HCT116 (cell line): Measurements from ENCODE around the gene TOB2.

ENCODE experiments used
- CEBPB ChIP-seq: IDR thresholded peaks from 2 replicates; pipeline ENCODE4 v1.6.1; 2012; ENCODE audit warnings: low read depth
- EGR1 ChIP-seq: IDR thresholded peaks from 2 replicates; pipeline ENCODE4 v1.6.1; 2012; ENCODE audit warnings: low read depth
- EZH2 ChIP-seq: fragments of 200-600 bp; sonication (generic); IDR thresholded peaks from 2 replicates; pipeline ENCODE4 v1.6.1; 2017; ENCODE audit warnings: antibody characterized with exemption, mixed run types
- POLR2A ChIP-seq: IDR thresholded peaks from 2 replicates; pipeline ENCODE4 v1.7.0; 2011; ENCODE audit warnings: borderline replicate concordance; ENCODE audit not compliant: insufficient read depth, insufficient read length; ENCODE audit errors: extremely low read depth
- POLR2AphosphoS5 ChIP-seq: IDR thresholded peaks from 2 replicates; pipeline ENCODE4 v1.6.1; 2011; ENCODE audit warnings: mild to moderate bottlenecking, low read depth, low read length, moderate library complexity
- RAD21 ChIP-seq: IDR thresholded peaks from 2 replicates; pipeline ENCODE4 v1.6.1; 2012; ENCODE audit warnings: low read depth, mild to moderate bottlenecking
- SIN3A ChIP-seq: IDR thresholded peaks from 2 replicates; pipeline ENCODE4 v1.6.1; 2012; ENCODE audit warnings: low read depth
- SP1 ChIP-seq: IDR thresholded peaks from 2 replicates; pipeline ENCODE4 v1.6.1; 2012; ENCODE audit warnings: low read depth
- TCF7L2 ChIP-seq: IDR thresholded peaks from 2 replicates; pipeline ENCODE4 v1.7.0; 2011; ENCODE audit warnings: borderline replicate concordance, inconsistent platforms; ENCODE audit not compliant: insufficient read depth, insufficient read length; ENCODE audit errors: extremely low read depth
- ZFX ChIP-seq: fragments of 450-650 bp; IDR thresholded peaks from 2 replicates; pipeline ENCODE4 v1.6.1; 2017
- TF ChIP-seq, protein P1 (sequence below), 3 experiments: fragments of 200-600 bp in 1 of 3; sonication (generic) in 1 of 3; IDR thresholded peaks in 2 of 3; conservative IDR thresholded peaks in 1 of 3; 2 replicates each; pipeline ENCODE4 v1.5.1; 2012 to 2017; ENCODE audit warnings: low read depth in 2 of 3, low read length in 2 of 3, antibody characterized with exemption in 1 of 3, borderline replicate concordance in 1 of 3, control low read depth in 1 of 3, mild to moderate bottlenecking in 1 of 3, mixed read lengths in 1 of 3, mixed run types in 1 of 3, moderate library complexity in 1 of 3; ENCODE audit not compliant: insufficient read depth in 1 of 3
- TF ChIP-seq, protein P2 (sequence below): IDR thresholded peaks from 2 replicates; pipeline ENCODE4 v1.6.1; 2011; ENCODE audit warnings: mild to moderate bottlenecking, low read length, moderate library complexity; ENCODE audit not compliant: insufficient replicate concordance; ENCODE audit errors: extremely low read depth
- TF ChIP-seq, protein P3 (sequence below): IDR thresholded peaks from 2 replicates; pipeline ENCODE4 v1.6.1; 2012
- TF ChIP-seq, protein P4 (sequence below): IDR thresholded peaks from 2 replicates; pipeline ENCODE4 v1.6.1; 2012

DNA sequence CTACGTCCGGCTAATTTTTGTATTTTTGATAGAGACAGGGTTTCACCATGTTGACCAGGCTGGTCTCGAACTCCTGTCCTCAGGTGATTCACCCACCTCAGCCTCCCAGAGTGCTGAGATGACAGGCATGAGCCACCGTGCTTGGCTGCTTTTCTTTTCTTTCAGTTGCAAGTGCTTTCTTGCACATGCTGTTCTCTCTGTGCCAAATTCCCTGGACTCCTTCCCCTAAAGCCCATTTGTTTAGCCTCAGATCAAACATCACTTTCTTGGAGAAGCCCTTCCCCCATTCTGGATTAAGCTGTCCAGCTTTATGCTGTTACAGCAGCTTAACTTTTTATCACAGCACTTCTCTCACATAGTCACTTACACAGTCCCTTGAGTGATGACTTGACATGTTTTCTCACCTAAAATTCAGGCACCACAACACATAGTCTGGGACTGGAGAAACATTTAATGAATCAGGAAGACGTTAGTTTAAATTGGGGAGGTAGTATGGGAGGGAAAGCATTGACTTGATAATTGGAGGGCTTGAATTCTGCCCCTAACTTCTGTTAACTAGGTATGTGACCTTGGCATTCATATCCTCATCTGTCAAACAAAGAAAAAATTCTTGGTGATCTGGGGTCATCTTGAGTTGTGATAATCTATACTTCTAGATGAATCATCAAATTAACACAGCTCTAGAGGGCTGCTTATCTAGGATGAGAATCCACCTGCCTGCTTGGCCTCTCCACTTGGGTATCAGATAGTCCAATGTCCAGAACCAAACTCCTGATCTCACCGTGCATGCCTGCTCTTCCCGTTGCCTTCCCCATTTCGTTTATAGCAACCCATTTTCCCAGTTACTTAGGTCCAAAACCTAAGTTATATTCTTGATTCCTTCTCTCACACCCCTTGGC, 40.7 kb upstream of the TOB2 start:
- TF ChIP-seq, protein P1, sequence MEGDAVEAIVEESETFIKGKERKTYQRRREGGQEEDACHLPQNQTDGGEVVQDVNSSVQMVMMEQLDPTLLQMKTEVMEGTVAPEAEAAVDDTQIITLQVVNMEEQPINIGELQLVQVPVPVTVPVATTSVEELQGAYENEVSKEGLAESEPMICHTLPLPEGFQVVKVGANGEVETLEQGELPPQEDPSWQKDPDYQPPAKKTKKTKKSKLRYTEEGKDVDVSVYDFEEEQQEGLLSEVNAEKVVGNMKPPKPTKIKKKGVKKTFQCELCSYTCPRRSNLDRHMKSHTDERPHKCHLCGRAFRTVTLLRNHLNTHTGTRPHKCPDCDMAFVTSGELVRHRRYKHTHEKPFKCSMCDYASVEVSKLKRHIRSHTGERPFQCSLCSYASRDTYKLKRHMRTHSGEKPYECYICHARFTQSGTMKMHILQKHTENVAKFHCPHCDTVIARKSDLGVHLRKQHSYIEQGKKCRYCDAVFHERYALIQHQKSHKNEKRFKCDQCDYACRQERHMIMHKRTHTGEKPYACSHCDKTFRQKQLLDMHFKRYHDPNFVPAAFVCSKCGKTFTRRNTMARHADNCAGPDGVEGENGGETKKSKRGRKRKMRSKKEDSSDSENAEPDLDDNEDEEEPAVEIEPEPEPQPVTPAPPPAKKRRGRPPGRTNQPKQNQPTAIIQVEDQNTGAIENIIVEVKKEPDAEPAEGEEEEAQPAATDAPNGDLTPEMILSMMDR (IDR thresholded peaks at IDR 0.05 in 2 of 3, conservative IDR thresholded peaks at IDR 0.05 in 1 of 3; ENCODE audit: borderline replicate concordance in 1 of 3, insufficient read depth in 1 of 3, low read depth in 2 of 3, low read length in 2 of 3) = no peak
- no peak for TF ChIP-seq POLR2A
- no peak for TF ChIP-seq SIN3A
- TF ChIP-seq, protein P2, sequence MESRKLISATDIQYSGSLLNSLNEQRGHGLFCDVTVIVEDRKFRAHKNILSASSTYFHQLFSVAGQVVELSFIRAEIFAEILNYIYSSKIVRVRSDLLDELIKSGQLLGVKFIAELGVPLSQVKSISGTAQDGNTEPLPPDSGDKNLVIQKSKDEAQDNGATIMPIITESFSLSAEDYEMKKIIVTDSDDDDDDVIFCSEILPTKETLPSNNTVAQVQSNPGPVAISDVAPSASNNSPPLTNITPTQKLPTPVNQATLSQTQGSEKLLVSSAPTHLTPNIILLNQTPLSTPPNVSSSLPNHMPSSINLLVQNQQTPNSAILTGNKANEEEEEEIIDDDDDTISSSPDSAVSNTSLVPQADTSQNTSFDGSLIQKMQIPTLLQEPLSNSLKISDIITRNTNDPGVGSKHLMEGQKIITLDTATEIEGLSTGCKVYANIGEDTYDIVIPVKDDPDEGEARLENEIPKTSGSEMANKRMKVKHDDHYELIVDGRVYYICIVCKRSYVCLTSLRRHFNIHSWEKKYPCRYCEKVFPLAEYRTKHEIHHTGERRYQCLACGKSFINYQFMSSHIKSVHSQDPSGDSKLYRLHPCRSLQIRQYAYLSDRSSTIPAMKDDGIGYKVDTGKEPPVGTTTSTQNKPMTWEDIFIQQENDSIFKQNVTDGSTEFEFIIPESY = no peak
- TF ChIP-seq, protein P3, sequence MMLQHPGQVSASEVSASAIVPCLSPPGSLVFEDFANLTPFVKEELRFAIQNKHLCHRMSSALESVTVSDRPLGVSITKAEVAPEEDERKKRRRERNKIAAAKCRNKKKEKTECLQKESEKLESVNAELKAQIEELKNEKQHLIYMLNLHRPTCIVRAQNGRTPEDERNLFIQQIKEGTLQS = no peak
- TF ChIP-seq TCF7L2 = no peak
- no peak for TF ChIP-seq EGR1
- no peak for TF ChIP-seq POLR2AphosphoS5
- TF ChIP-seq CEBPB = no peak
- TF ChIP-seq RAD21 = no peak
- no peak for TF ChIP-seq ZFX
- TF ChIP-seq EZH2 = no peak
- TF ChIP-seq, protein P4, sequence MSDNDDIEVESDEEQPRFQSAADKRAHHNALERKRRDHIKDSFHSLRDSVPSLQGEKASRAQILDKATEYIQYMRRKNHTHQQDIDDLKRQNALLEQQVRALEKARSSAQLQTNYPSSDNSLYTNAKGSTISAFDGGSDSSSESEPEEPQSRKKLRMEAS = no peak
- no peak for TF ChIP-seq SP1
